HG02759 (cell line): ENCODE measurements around the gene PCTP.

Source experiments
- ATAC-seq: cut with Tn5 transposase; IDR thresholded peaks from one replicate; pipeline ENCODE4 v1.9.1; 2021; ENCODE audit warnings: mild to moderate bottlenecking, moderate library complexity; ENCODE audit not compliant: unreplicated experiment

PCTP gene

DNA sequence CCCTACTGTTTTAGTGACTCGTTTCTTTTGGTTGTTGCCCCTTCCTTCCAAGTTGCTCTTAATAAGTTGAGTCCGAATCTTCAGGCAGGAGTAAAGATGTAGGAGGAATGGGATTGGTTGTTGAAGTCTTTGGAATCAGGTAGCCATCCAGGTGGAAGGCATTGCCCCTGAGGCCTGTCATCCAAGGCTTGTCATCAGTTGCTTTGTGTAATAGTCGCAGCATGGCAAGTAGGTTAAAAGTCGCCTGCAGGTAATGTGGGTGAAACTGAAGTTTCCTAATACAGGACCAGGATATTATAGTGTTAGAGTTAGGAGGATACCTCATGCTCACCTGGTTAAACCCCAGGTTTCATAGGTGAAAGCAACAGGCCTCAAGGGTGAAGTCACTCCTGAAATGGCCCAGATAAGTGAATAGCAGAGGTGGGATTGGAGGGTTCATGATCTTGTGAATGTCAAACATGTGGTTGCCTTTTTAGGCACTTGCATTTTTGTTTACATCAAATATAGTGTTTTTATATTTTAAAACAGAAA, 934 bp downstream of the PCTP start:
- ATAC-seq = no peak

DNA sequence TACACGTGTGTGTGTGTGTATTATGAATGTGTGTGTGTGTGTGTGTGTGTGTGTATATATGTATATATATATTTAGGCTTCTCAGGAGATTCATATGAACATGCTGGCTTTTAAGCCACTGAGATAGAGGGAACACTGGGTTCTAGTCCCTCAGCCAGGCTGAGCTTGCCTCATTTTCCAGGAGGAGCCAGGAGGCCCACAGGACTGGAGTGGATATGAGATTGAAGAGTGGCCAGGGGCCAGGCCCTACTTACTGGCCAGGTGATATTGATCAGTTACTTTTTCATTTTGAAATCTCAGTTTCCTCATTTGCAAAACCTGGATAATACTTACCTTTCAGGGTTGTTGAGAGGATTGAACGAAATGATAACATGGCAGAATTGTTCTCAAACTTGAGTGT, 5.8 kb downstream of the PCTP start:
- no peak for ATAC-seq

DNA sequence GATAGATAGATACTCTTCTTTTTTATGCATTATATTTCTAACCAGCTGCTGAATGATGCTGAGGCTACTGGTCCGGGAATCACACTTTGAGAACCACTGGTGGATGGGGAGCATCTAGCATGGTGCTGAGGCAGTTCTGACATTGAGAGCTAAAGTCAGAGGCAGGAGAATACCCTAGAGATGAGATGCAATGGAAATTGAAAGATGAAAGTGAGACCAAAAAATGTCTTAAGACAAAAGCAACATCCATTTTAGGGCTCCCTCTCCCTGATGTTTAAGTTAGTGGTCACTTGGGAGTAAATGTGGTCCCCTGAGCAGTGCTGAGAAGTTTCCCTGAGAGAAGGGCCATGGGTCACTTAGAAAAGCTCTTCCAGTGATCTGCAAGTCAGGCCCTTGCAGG, 6.8 kb downstream of the PCTP start:
- ATAC-seq = no peak

DNA sequence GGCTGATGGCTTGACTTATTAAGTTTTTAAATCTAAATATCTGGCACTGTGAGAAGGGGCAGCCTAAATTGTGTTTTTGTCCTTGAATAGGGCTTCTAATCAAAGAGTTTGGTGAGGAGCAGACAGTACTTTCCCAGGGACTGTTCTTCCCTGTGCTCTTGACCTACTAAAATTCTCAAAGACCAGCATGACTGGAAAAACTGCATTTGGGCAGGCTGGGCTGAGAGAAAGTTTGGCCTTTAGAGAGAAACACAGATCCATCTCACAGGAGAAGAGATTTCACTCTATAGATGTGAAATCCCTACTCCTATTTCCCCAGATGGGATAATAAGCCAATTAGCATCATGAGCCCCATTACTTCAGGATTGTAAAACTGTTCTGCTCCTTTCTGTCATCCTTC, 7.3 kb downstream of the PCTP start:
- no peak for ATAC-seq

DNA sequence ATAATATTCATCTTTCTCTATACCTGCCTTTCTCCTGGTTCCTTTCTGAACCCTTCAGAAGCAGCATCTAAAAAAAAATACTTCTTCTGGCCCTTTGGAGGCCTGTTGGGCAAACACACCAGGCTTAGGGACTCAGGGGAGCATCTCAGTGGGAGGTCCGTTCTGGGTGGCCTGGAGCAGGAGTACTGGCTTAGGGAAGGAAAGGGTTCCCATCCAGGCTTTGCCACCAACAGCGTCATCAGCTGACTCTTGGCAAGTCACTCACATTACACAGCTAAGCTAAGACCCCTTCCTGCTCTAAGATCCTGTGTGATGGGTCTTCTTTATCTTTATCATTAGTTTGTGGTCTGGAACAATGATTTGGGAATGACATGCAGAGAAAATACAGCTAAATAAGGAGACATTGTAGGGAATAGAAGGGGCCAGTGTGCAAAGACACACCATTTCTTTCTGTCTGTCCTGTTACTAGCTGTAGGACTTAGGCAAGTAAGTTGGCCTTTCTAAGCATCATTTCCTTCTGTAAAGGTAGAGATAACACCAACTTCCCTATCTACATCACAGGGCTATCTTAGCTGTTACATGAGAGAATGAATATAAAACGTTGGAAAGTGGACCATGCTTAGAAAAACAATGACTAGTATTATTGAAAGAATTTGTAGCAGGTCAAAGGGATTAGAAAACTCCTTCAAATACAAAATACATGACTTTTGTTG, 9.9 kb downstream of the PCTP start:
- ATAC-seq = no peak

DNA sequence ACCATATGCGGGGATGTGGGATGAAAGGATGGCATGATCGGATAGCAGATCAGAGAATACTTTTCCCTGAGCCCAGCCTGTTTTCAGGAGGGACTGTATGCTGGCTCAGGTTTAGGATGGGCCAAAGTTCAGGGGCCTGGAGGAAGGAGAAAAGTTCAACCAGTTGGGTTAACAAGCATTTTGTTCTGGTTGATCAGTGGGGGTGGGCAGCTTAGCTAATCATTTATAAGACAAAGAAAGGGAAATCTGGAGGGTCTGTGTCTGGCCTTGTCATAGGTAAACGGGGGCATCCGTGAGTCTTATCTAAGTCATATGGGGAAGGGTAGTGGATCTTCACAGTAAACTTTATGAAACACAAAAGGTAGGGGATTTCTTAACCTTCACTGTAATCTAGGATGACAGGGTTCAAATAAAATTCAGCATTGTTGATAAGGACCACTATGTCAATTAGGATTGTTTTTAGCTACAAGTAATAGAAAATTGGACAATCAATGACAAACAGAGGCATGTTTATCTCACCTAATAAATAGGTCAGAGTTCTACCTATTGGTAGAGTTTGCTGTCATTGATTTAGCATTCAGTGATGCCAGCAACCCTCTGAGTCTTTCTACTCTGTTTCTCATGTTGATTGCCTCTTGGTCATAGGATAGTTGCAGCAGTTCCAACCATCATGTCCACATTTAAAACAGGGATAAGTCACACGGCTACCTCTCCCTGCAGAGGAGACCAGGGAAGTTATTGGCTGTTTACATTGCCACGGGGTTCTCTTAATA, 11.4 kb downstream of the PCTP start:
- no peak for ATAC-seq

DNA sequence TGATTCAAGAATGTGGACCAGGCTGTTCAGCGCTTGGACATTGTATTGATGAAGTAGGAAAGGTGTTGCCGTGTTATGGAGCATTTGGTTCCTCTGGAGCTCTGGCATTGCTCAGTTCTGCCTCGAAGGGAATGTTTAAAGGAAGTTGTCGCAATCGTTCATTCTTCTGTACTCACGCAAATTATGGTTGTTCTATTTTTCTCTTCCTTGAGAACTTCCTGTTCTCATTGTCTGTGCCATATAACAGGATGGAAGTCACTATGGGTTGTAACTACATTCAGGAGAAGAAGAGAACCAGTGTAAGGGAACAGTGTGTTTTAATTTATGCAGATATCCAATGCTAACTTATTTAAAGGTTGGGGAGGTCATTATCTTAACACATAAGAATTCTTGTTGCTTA, 13.0 kb downstream of the PCTP start:
- no peak for ATAC-seq

DNA sequence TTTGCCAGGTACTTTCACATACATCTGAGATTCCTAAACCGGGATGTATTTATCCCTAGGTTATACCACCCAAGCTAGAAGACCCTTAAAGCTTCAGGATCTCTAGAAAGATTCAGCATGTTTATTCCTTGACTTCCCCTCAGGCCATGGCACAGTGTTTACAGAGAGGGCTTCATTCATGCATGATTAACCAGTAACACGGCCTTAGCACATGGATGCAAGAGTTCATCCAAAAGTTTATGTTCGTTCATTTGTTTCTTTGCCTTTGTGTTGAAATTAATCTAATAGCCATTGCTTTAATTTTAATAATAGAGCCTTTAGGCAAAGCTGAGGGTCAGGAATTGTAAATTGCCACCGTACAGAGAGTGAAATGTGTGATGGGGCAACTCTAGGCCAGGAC, 13.8 kb downstream of the PCTP start:
- ATAC-seq = no peak

DNA sequence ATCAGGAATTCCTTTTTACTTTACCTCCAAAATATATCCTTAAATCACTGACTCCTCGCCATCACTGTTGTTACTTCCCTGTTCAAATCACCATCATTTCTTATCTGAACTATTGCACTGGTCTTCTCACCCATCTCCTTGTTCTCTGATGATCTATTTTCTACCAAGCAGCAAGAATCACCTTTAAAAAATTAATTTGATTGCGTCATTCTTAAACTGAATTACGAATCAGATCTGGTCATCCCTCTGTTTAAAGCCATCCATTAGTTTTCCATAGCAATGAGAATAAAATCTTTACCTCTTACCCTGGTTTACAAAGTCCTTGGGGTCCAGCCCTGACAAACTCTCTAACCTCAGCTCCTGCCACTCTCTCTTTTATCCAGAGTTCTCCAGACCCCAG, 14.6 kb downstream of the PCTP start:
- no peak for ATAC-seq

DNA sequence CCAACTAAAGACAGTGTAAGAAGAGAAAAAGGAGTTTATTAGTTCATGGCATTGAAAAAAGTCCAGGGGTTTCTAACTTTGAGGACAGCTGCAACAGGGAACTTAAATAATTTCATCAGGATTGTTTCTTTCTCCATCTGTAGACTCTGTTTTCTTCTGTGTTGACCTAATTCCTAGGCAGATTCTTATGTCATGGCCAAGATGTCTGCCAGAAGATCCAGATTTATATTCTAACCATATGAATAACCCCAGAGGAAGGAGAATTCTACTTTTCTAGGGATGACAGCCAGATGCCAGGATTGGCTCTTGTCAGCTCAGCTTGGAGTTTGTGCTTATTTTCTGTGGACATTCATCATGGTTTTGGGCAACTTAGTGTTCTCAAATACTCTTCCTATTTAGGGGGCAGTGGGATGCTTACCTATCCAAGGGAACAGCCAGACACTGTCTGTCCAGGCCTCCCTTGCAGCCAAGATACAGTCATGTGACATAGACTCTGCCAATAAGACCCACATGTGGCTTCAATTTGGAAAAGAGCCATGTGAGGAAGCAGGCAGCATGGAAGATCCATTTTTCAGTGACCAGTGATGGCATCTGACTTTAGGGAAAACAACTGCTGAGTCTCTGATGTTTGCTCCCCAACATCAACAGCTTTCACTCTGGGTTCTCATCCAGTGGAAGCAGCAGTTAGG, 18.2 kb downstream of the PCTP start:
- no peak for ATAC-seq

DNA sequence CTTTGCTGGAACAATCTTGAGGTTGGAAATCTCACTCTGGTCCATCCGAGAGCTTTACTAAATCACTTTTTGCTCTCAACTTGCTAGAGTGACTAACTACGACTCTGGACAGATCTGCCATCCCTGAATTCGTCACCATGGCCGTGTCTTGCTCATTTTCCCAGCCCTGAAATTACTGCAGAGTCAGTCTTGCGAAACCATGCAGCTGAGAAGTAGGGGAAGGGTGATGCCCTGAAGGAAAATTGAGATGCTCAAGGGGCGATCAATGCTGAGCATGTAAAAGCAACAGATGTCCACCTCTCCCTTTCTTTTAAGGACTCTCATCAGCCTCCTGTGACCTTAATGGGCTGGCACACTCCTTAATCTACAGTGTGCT, 18.8 kb downstream of the PCTP start:
- ATAC-seq = no peak

DNA sequence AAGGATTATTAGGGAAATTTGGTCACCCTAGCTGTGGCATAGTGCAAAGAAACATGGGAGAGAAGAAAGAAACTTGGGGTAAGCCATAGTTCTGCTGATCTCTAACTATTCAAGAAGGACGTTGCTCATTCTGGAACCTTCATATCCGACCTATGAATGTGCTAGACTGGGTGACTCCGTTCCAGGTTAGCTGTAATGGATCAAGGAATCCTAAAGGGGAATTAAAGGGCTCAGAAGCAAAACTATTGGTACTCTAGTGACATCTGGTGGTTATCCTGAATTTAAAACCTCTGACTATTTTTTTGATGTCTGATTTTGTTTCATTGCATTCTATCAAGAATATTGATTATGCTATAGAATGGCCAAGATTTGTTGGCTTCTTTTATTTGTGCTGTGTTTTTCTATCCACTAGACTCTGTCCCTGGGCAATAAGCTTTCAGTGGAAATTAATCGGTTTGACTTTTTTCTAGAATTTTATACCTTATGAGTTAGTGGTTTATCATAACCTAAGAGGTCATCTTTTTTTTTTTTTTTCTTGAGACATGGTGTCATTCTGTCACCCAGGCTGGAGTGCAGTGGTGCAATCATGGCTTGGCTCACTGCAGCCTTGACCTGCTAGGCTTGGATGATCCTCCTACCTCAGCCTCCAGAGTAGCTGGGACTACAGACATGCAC, 19.5 kb downstream of the PCTP start:
- ATAC-seq = no peak

DNA sequence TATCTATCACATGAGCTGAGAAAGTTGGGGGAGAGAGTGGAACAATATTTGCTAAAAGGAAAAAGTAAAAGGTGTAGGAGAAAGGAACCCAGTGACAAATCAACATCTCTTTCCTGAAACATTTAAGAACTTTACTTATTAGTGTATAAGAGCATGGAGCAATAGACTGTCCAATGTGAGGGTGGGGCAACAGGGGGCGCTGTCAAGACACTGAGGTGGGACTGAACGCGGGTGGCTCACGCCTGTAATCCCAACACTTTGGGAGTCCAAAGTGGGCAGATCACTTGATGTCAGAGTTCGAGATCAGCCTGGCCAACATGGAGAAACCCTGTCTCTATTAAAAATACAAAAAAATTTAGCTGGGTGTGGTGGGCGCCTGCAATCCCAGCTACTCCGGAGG, 21.2 kb downstream of the PCTP start:
- no peak for ATAC-seq

DNA sequence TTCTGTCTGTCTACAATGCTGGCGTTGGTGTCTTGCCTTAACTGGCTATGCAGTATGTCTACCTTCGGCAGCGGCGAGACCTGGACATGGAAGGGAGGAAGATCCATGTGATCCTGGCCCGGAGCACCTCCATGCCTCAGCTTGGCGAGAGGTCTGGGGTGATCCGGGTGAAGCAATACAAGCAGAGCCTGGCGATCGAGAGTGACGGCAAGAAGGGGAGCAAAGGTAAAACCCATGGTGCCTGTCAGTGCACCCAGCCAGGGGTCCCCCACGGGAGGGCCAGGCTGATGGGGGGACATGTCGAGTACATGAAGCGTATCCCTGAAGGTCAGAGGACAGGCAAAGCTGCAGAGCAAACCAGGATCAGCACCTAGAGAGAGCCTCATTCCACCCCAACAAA, 22.8 kb downstream of the PCTP start:
- no peak for ATAC-seq

DNA sequence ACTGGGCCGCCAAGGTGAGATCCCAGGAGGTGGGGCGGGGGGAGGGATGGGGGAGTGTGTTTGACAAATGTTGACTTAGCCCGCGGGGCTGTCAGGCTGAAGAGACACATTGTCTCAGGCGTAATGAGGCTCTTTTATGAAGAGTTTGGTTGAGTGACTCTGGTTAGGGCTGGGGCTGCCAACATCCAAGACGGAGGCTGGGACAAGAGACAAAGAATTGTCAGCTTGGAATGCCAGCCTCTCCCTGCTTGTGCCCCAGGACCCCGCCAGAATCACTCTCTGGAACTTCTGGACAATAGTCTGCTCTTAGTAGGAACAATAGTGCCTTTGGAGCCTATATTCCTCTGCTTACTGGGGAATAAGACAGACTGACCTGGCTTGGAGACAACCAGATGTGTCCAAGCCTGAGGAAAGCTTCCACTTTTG, 24.0 kb downstream of the PCTP start:
- ATAC-seq = no peak

DNA sequence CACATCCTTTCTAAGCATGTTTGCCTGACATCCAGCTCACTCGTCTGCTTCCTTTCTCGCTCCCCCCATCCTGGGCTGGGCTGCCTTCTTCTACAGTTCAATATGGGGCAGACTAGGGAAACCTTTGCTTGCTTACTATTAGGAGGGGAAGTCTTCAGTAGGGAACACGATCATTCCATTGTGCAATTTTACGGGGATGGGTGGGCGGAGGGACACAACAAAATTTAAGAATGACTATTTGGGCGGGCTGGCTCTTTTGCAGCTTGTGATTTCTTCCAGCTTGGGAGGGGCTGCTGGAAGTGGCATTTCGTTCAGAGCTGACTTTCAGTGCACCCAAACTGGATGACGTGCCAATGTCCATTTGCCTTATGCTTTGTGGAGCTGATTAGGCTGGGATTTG, 25.4 kb downstream of the PCTP start:
- no peak for ATAC-seq

DNA sequence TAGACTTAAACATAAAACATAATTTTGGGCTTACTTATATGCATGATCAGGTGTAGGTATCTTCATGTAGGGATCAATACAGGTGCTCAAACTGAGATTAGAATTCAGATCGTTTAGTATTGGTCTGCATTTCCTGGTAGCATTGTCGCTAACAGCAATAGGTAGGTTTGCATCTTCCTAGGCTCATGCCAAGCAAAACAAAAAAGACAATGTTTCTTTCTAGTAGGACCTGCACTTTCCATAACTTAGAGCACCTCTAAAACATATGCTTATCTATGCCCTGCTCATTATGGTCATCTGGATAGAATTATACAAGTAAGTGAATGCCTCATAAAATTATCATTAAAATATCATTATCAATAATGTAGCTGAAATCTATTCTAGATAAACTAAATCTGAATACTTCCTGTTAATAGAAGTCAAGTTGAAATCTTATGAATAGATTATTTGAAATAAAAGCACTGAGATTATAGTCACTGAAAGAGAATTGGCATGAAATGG, 26.7 kb downstream of the PCTP start:
- ATAC-seq = no peak

DNA sequence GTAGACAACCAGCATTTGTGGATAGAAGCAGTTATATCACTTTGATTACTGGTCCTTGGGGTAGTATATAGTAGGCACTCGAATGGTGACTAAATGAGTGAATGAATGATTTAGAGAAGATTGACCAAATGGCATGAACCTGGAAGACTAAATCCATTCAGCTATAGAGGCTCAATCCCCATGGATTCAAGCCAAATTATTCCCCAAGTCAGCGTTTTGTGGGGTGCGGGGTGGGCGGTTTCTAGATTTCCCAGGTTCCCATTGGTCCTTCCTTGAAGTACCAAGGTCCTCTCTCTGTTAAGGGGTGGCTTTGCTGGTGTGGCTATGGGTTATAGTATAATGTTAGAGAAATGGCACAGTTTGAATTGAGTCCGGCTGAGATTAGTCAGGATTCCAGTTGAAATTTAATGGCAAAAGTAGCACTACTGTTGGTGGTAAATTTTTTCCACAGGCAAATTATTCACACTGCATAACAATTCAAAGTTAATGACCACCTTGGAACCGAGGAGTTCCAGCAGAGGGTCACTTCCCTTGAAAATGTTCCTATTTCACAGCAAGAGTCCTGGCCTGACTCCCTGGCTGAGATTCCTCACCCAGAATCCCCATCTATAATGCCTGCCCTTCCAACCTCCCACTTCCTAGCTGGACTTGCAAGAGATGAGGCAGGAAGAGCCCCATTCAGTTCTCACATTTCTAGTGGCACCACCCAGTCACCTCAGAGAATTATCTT, 27.7 kb downstream of the PCTP start:
- ATAC-seq = no peak

DNA sequence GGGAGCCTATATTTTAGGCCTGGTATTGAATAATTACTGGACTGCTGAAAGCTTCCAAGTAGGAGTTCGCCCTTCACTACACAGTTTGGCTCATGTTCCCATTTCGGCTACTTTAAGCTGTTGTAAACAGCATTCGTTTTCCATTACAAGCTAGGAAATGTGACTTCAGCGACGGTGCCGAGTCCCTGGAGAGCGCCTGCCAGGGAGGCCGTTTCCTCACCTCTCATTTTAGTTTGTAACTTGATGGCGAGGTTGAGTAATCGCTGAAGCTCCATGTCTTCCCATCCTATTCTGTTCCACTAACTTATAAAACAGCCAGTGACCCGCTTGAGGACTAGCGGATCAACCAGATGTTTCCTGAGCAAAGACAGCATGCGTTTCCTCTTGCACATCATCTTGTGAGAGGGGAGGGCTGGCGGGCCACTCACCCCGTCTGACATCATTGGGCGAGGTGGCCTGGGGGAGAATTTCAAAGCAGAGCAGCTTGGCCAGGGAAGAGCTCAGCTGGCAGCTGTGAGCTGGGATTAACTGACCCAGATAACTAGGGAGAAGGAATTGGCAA, 32.9 kb downstream of the PCTP start:
- ATAC-seq = no peak

DNA sequence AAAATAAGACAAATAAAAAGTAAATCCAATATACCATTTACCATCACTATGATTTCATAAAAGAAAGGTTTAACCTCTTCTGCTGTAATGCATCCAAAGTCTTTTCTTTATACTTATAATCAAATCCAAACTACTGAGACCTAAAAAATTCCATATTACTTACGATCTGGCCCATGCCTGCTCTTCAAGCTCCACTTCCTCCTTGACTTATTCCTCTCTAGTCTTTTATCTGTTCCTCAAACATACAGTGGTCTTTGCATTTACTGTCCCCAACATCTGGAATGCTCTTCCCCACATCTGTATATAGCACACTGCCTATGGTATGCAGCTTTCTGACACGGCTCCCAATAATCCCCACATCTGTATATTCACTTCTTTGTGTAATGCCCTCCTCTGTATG, 33.8 kb downstream of the PCTP start:
- ATAC-seq = no peak
